Body of pancreas (tissue), 4 donors: ENCODE measurements around the gene SLC35F5.

Source experiments
- CTCF ChIP-seq, 7 experiments: fragments of 450-650 bp in 4 of 7; fragments of 200-600 bp in 3 of 7; sonication (generic) in 3 of 7; IDR thresholded peaks; one replicate each; pipeline ENCODE4 v1.5.1; 2016 to 2019; ENCODE audit warnings: antibody characterized with exemption in 7 of 7
- POLR2A ChIP-seq, 3 donors: fragments of 450-650 bp; IDR thresholded peaks; one replicate each; pipeline ENCODE4 v1.6.1; 2016; ENCODE audit warnings: antibody characterized with exemption in 3 of 3, mild to moderate bottlenecking in 2 of 3

DNA sequence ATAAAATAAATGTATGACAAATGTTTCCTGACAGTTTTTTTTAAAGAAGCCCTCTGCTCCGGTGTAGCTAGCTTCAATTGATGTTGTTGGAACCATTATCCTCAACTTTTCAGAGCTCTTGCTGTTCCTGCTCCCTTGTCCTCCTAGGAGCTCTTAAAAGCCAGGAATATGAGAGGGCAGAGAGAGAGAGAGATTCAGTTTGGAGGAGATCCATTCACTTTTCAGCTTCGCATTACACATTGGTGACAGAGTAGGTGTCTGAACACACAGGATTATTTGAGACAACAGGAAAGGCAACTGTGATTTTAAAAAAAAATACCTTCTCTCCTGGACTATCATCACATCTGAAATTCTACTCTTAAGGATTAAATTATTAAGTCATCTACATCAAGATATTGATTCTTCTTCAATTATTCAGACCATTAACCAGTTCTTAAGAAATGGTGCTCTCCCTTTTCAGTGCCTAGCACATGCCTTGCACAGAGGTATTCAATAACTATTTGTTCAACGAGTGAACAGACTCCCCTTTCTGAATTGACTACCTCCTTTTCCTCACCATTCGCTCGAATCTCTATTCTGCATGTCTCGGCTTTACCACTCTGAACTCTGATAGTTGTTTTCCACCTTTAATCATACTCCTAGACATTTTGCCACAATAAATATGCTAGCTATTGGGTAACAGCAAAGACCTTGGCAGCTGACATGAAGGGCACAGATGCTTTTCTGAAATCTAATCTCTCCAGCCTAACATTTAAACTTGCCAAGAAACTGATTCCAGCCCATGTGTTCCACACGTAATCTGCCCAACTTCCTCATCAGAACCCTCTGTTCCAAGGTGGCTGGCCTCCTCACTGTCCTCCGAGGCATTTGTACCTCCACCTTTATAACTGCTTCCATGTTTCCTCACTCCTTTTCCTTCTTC lies 28.6 kb upstream of the SLC35F5 start:
- TF ChIP-seq CTCF (IDR thresholded peaks at IDR 0.05) (no peak), POLR2A (IDR thresholded peaks at IDR 0.05) (no peak)
